Activated naive CD8-positive, alpha-beta T cell treated with anti-CD3 and anti-CD28 coated beads for 36 hours (primary cell): ENCODE measurements around the gene AFTPH. TPM values are rescaled to one million over a fixed set of nuclear protein-coding genes. Genes with fewer than 3 reads are reported as not detected.
A peak's percentile ranks its signal among the peaks of the same experiment; 100 is the strongest.

Experiments
- DNase-seq: peaks from one replicate; pipeline ENCODE4 v3.0.0; 2021
- H3K27ac Mint-ChIP-seq: one replicate; pipeline ENCODE4 v1.8.0; 2022; ENCODE audit warnings: mild to moderate bottlenecking, moderate library complexity, mixed read lengths
- H3K27me3 Mint-ChIP-seq: one replicate; pipeline ENCODE4 v1.8.0; 2022; ENCODE audit warnings: mild to moderate bottlenecking, mixed read lengths
- H3K36me3 Mint-ChIP-seq: one replicate; pipeline ENCODE4 v1.8.0; 2021; ENCODE audit warnings: mild to moderate bottlenecking, mixed read lengths
- H3K4me1 Mint-ChIP-seq: one replicate; pipeline ENCODE4 v1.8.0; 2021; ENCODE audit warnings: mixed read lengths
- H3K4me3 Mint-ChIP-seq: one replicate; pipeline ENCODE4 v1.8.0; 2022; ENCODE audit warnings: mild to moderate bottlenecking, moderate library complexity, mixed read lengths
- H3K9me3 Mint-ChIP-seq: one replicate; pipeline ENCODE4 v1.8.0; 2022; ENCODE audit warnings: mixed read lengths
- total RNA-seq, 2 experiments: library from RNA; stranded (reverse); gene quantifications; one replicate each; pipeline ENCODE4 v1.2.3, GENCODE V29; 2021

Gene AFTPH
- total RNA-seq, 2 experiments from 2014 or later: 36.5 to 36.7 TPM

GRCh38 chr2:64543008-64543697, 19.0 kb downstream of the AFTPH start:
- peaks cover 57% of the 10 kb centered on the region for H3K4me1 Mint-ChIP-seq

DNA sequence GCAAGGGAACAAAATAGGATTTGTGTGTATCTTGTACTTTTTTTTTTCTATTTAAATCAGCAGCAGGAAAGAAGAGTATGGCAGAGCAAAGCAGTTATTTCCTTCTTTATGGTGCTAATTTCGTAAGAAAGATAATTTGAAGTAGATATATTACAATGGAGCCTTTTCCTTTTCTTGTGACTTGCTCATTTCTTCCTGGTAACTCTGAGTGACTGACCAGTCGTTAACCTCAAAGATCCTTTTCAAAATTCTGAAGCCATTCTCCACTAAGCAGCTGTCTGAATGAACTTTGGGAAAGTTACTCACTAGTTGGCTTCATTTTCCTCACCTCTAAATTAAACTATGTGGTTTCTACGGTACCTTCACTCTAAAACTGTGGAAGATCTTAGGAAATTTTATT, 24.6 kb downstream of the AFTPH start:
- Mint-ChIP-seq H3K9me3 (no peaks in the 10 kb centered on the region), H3K27ac (no peak overlapping the region), H3K4me1 (peaks cover 33% of the 10 kb centered on the region), H3K4me3 (no peak overlapping the region), H3K36me3 (peaks cover 31% of the 10 kb centered on the region), H3K27me3 (no peaks in the 10 kb centered on the region)
- DNase-seq: no peak

More at GRCh38 chr2:64543008-64543697, 19.0 kb downstream of the AFTPH start:
- Mint-ChIP-seq H3K27ac (no peak overlapping the region), H3K36me3 (peaks cover 11% of the 10 kb centered on the region), H3K4me3 (no peak overlapping the region), H3K27me3 (no peaks in the 10 kb centered on the region), H3K9me3 (no peaks in the 10 kb centered on the region)
- no peak for DNase-seq

GRCh38 chr2:64550042-64550441, 25.9 kb downstream of the AFTPH start:
- Mint-ChIP-seq H3K27me3 (no peaks in the 10 kb centered on the region), H3K9me3 (no peaks in the 10 kb centered on the region), H3K36me3 (peaks cover 31% of the 10 kb centered on the region), H3K4me3 (no peak overlapping the region), H3K4me1 (peaks cover 24% of the 10 kb centered on the region), H3K27ac (no peak overlapping the region)
- DNase-seq: no peak

DNA sequence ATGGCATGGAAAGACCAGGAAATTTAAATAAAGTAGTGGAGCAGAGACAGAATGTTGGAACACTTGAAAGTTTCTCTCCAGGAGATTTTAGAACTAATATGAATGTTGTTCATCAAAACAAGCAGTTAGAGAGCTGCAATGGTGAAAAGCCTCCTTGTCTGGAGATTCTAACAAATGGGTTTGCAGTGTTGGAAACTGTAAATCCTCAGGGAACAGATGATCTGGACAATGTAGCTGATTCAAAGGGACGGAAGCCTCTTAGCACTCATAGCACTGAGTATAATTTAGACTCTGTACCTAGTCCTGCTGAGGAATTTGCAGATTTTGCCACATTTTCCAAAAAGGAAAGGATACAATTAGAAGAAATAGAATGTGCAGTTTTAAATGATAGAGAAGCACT, 27.7 kb downstream of the AFTPH start:
- H3K4me1 Mint-ChIP-seq: peaks cover 27% of the 10 kb centered on the region
- H3K4me3 Mint-ChIP-seq: no peak overlapping the region

GRCh38 chr2:64554117-64554516, 30.0 kb downstream of the AFTPH start:
- DNase-seq: no peak
- no peak overlapping the region for H3K27ac Mint-ChIP-seq

More for the DNA sequence above, 27.7 kb downstream of the AFTPH start:
- H3K9me3 Mint-ChIP-seq: no peaks in the 10 kb centered on the region
- no peak for DNase-seq
- no peak overlapping the region for H3K27ac Mint-ChIP-seq
- H3K36me3 Mint-ChIP-seq: peaks cover 33% of the 10 kb centered on the region
- H3K27me3 Mint-ChIP-seq: no peaks in the 10 kb centered on the region

GRCh38 chr2:64558445-64559081, 34.4 kb downstream of the AFTPH start:
- Mint-ChIP-seq H3K4me3 (no peak overlapping the region), H3K9me3 (no peaks in the 10 kb centered on the region), H3K27ac (no peak overlapping the region), H3K4me1 (peaks cover 34% of the 10 kb centered on the region), H3K27me3 (no peaks in the 10 kb centered on the region), H3K36me3 (peaks cover 7% of the 10 kb centered on the region)
- no peak for DNase-seq

More at GRCh38 chr2:64554117-64554516, 30.0 kb downstream of the AFTPH start:
- Mint-ChIP-seq H3K4me3 (no peak overlapping the region), H3K4me1 (peaks cover 26% of the 10 kb centered on the region), H3K9me3 (no peaks in the 10 kb centered on the region), H3K27me3 (no peaks in the 10 kb centered on the region), H3K36me3 (peaks cover 32% of the 10 kb centered on the region)

DNA sequence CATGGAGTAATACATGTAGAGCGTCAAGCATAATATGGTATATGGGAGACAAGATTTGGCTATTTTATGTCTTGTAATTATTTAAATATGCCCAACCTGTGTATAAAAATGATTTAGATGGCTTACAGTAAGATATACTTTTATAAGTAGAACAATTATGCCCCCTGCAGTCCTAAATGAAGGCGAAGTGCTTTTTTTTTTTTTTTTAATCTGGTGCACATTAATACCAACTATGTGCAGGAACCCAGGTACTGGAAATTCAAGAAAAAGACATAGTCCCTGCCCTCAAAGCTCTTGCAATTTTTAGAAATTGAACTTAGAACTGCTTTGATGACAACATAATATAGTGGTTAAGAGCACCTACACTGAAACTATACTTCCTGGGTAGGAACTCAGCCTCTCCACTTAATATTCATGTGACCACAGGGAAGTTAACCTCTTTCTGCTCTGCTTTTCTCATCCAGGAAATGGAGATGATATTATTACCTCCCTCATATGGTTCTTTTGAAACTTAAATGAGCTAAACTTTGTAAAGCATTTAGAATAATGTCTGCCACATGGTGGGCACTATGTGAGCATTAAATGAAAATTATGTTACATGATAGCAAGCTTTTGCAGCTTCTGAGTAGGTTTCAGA, 38.1 kb downstream of the AFTPH start:
- peaks cover 9% of the 10 kb centered on the region for H3K36me3 Mint-ChIP-seq
- no peak overlapping the region for H3K4me3 Mint-ChIP-seq
- H3K27me3 Mint-ChIP-seq: no peaks in the 10 kb centered on the region
- peaks cover 43% of the 10 kb centered on the region for H3K4me1 Mint-ChIP-seq
- no peak for DNase-seq
- peak overlapping the region; percentile 51 for H3K27ac Mint-ChIP-seq
- H3K9me3 Mint-ChIP-seq: no peaks in the 10 kb centered on the region

DNA sequence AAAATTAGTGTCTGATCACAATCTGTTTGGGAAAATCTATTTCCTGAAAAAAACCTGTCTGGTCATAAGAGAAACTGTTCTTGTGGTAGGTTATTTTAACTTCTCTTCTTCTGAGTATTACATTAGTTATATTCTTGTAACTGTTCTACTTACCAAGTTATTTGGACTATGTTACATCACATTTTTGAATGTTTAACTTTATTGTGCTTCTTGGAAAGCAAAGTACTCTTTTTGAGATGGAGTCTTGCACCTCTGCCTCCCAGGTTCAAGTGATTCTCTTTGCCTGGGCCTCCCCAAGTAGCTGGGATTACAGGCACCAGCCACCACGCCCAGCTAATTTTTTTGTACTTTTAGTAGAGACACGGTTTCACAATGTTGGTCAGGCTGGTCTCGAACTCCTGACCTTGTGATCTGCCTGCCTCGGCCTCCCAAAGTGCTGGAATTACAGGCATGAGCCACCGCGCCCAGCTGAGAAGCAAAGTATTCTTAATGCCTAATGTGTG, 39.4 kb downstream of the AFTPH start:
- Mint-ChIP-seq H3K4me3 (no peak overlapping the region), H3K36me3 (peaks cover 12% of the 10 kb centered on the region), H3K27me3 (no peaks in the 10 kb centered on the region), H3K9me3 (no peaks in the 10 kb centered on the region), H3K4me1 (peaks cover 38% of the 10 kb centered on the region), H3K27ac (no peak overlapping the region)
- DNase-seq: no peak

DNA sequence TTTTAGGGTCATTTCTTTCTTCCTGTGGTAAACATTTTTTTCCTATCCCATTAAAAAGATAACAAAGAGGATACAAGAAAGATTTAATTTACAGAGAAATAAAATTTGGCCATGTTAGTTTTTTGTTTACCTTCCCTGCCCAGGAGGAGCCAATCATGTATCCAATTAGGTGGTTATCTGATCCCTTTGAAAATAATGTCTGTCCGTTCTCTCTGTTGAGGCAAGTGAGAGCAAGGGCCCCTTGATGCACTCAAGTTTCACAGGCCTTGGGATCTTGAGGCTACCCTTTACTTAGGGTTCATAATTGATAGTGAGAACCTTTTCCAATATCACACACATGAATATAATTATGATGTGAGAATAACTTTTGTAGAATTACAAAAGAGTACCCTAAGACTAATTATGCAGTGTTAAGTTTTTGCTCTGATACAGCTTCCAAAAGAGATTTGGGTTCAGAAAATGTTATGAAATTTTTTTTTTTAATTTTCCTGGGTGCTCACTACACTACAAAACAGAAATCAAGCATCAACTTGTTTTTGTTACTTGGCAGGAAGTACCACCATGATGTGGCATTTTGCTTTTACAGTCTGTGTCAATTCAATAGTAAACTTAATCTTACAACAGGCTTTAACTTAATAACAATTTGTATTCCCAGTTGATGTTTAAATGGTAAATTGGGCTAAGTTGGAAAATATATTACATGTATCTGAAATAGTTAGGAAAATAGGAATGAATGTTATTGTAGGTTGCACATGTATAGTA, 42.0 kb downstream of the AFTPH start:
- Mint-ChIP-seq H3K36me3 (peaks cover 12% of the 10 kb centered on the region), H3K4me3 (no peak overlapping the region), H3K9me3 (no peaks in the 10 kb centered on the region), H3K27me3 (no peaks in the 10 kb centered on the region), H3K4me1 (peaks cover 27% of the 10 kb centered on the region), H3K27ac (no peak overlapping the region)
- DNase-seq: no peak

- no peaks in the 10 kb centered on the region for H3K9me3 Mint-ChIP-seq
- DNase-seq: no peak
- peaks cover 14% of the 10 kb centered on the region for H3K36me3 Mint-ChIP-seq
- H3K27ac Mint-ChIP-seq: no peak overlapping the region
- H3K4me3 Mint-ChIP-seq: no peak overlapping the region
- H3K4me1 Mint-ChIP-seq: peaks cover 18% of the 10 kb centered on the region
- H3K27me3 Mint-ChIP-seq: no peaks in the 10 kb centered on the region
These were observed 43.3 kb downstream of the AFTPH start for GRCh38 chr2:64567473-64567872.

- no peak for DNase-seq
- Mint-ChIP-seq H3K4me3 (no peak overlapping the region), H3K27me3 (no peaks in the 10 kb centered on the region), H3K9me3 (no peaks in the 10 kb centered on the region), H3K36me3 (peaks cover 14% of the 10 kb centered on the region), H3K4me1 (peaks cover 15% of the 10 kb centered on the region), H3K27ac (no peak overlapping the region)
These were observed 44.7 kb downstream of the AFTPH start for GRCh38 chr2:64568836-64569235.

DNA sequence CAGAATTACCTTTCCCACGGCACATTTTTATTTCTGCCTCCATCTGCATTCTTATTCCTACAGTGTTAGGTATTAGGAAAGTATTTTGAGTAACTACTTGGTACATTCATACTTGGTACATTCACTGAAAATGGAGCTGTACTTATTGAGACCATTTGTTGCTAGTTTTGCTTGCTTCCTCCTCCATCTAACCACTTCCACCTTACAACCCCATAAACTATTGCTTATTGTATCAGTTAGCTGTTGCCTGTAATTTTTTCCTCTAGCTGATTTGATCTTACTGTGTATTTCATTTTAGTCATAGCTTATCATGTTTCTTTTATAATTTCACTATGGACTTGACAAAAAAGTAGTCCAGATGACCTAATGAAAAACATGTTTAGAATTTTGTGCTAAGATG, 50.7 kb downstream of the AFTPH start:
- no peak overlapping the region for H3K4me3 Mint-ChIP-seq
- H3K27ac Mint-ChIP-seq: no peak overlapping the region
- H3K36me3 Mint-ChIP-seq: peaks cover 15% of the 10 kb centered on the region
- H3K27me3 Mint-ChIP-seq: no peaks in the 10 kb centered on the region
- DNase-seq: no peak
- H3K9me3 Mint-ChIP-seq: no peaks in the 10 kb centered on the region
- no peaks in the 10 kb centered on the region for H3K4me1 Mint-ChIP-seq

DNA sequence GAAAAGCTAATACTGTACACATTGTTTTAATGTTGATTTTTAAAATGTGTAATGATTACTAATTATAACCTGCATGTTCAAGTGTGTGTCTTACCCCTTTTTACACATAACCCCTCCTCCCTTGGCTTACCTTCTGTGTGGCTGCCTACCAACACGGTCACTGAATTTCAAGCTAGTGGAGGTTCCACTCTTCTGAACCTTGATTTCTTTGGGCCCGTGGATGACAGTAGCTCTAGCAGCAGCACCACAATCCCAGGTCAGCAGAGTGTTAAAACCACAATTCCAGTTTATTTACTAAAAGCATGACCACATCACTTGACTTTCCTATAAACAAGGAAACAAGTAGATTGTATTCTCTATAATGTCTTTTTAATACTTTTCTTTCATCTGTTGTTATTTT, 56.9 kb downstream of the AFTPH start:
- no peak for DNase-seq
- H3K27me3 Mint-ChIP-seq: no peaks in the 10 kb centered on the region
- no peak overlapping the region for H3K4me3 Mint-ChIP-seq
- peaks cover 6% of the 10 kb centered on the region for H3K36me3 Mint-ChIP-seq
- peaks cover 2% of the 10 kb centered on the region for H3K4me1 Mint-ChIP-seq
- H3K9me3 Mint-ChIP-seq: no peaks in the 10 kb centered on the region
- no peak overlapping the region for H3K27ac Mint-ChIP-seq

DNA sequence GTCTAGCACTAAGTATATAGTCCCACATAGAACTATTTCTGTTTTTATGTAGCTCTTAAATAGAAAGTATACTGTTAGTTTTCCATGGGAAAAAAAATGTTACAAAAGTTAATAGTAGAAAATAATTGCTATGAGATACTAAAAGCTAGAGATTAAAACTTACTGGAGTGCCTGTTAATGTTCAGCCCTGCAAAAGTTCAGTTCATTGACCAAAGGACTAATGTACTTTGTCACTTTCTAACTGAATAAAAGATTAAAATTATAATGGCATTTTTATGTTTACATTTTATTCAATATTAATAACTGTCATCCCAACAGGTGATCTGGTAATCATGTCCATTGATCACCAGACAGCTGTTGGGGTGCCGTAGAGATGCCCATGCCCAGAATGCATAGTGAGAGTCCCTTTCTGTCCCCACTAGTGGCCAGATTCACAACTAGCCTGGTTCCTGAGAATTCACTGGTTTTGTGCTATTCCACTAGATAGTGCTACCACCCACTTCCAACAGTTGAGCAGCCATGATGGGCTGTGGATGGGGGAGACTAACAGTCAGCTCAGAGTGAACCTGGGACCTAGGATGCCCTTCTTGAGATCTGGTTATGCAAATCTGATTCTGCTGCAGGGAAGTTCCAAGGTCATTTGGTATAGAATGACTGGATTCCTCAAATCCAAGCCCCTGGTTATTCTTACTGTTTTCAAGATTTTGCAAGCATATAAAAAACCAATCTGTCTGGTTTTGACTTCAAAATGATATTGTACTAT, 57.8 kb downstream of the AFTPH start:
- H3K27ac Mint-ChIP-seq: no peak overlapping the region
- H3K27me3 Mint-ChIP-seq: no peaks in the 10 kb centered on the region
- no peaks in the 10 kb centered on the region for H3K9me3 Mint-ChIP-seq
- DNase-seq: no peak
- peaks cover 8% of the 10 kb centered on the region for H3K36me3 Mint-ChIP-seq
- H3K4me3 Mint-ChIP-seq: no peak overlapping the region
- H3K4me1 Mint-ChIP-seq: peaks cover 6% of the 10 kb centered on the region
